ENCODE data around the gene STAC3. TPM values are rescaled to one million over a fixed set of nuclear protein-coding genes. Genes with fewer than 3 reads are reported as not detected.

The STAC3 gene
- total RNA-seq, 3 donors from 2014 or later (not counting 1 experiment from before 2014, with no cell fraction given): 2.4 to 4.1 (median 3.8) TPM

DNA sequence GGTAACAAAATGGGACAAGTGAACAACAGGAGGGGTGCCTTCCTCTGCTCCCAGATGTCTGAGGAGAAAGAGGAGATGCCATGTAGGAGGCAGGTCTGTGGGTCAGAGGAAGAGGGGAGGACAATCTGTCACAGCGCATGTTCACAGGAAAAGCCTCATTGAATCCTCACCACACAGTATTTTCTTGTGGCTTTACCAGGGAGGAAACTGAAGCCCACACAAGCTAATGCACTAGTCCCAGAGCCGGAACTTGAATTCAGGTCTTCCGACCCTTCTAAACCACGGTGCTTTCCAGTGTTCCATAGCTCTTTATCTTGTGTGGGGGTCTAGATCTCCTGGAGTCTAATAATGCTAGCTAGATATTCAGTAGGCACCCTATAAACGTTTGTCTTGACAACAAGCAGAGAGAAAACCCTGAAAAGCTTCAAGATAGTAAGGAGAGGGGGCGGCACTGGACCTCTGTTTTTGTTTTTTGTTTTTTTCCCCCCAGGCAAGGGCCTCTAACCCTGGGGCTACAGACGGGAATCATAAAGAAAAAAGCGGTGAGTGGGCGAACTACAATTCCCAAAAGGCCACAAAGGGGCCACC lies 21.8 kb downstream of the STAC3 start:
- Mint-ChIP-seq H3K9me3 (no peaks in the 10 kb centered on the region), H3K4me3 (peak overlapping the region; percentile 96), H3K27ac (peak overlapping the region; percentile 89), H3K36me3 (peaks cover 3% of the 10 kb centered on the region), H3K27me3 (ENCODE audit: low read depth in 2 of 2) (peaks cover 18 to 23% of the 10 kb centered on the region in 2 donors), H3K4me1 (peaks cover 39 to 54% of the 10 kb centered on the region in 2 donors)
- intact Hi-C loops (cut with micrococcal nuclease): no loop called here
- TF ChIP-seq, protein P1, sequence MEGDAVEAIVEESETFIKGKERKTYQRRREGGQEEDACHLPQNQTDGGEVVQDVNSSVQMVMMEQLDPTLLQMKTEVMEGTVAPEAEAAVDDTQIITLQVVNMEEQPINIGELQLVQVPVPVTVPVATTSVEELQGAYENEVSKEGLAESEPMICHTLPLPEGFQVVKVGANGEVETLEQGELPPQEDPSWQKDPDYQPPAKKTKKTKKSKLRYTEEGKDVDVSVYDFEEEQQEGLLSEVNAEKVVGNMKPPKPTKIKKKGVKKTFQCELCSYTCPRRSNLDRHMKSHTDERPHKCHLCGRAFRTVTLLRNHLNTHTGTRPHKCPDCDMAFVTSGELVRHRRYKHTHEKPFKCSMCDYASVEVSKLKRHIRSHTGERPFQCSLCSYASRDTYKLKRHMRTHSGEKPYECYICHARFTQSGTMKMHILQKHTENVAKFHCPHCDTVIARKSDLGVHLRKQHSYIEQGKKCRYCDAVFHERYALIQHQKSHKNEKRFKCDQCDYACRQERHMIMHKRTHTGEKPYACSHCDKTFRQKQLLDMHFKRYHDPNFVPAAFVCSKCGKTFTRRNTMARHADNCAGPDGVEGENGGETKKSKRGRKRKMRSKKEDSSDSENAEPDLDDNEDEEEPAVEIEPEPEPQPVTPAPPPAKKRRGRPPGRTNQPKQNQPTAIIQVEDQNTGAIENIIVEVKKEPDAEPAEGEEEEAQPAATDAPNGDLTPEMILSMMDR (IDR thresholded peaks at IDR 0.05): no peak
- ATAC-seq: peak in 2 of 3 donors; percentile 17 to 24
- peak overlapping the region; percentile 75 for H3K27ac ChIP-seq (ENCODE audit: low read length)
- peaks cover 70% of the 10 kb centered on the region for H3K4me1 ChIP-seq (ENCODE audit: control insufficient read depth, insufficient read depth, low read length)
- H3K36me3 ChIP-seq (ENCODE audit: control insufficient read depth, insufficient read depth, low read length): peaks cover 27% of the 10 kb centered on the region
- H3K4me3 ChIP-seq (ENCODE audit: low read length): peak overlapping the region; percentile 90
- peak in 1 of 2 donors; percentile 68 for DNase-seq
- H3K27me3 ChIP-seq (ENCODE audit: control insufficient read depth, insufficient read depth, low read length): peaks cover 33% of the 10 kb centered on the region
- 2% methylated on average over 9 of the region's 9 CpGs for WGBS (ENCODE audit: insufficient coverage)
- H3K9me3 ChIP-seq (ENCODE audit: control insufficient read depth, insufficient read depth, low read length): no peaks in the 10 kb centered on the region

DNA sequence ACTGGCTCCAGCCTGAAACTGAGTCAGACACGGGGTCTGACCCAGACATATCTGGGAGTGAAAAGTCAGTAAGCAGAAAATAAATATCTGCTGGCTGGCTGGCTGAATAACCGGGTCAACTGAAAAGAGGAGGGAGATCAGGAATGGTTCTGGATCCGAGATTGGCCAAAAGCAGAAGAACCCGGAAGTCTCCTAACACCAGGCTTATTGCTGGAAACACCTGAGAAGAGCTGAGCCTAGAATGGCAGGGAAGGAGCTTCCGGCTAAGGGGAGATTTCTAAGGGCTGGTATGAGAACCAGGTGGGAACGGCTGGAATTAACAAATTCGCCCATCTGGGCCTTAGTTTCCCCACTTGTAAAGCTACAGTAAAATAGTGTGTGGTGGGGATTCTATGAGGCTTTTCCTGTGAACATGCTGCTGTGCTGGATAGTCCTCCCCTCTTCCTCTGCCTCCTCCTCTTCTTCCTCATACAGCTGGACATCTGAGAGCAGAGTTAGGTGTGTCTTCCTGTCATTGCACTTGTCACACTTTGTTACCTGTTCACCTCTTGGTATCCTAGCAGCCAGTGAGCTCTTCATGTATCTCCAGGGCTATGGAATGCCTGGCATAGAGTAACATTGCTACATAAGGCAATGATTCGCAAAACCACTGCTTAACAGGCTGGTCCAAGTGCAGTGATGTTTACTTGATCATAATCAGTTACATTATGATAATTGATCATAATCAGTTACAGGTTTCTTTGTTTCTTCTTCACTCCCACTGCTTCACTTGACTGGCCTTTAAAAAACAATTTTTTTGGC lies 23.5 kb downstream of the STAC3 start:
- Mint-ChIP-seq H3K9me3 (no peaks in the 10 kb centered on the region), H3K27ac (no peak overlapping the region), H3K4me3 (peak overlapping the region; percentile 52), H3K36me3 (no peaks in the 10 kb centered on the region), H3K27me3 (ENCODE audit: low read depth in 2 of 2) (peaks cover 28 to 39% of the 10 kb centered on the region in 2 donors), H3K4me1 (peaks cover 55 to 70% of the 10 kb centered on the region in 2 donors)
- no peak overlapping the region for H3K4me3 ChIP-seq (ENCODE audit: low read length)
- no peak for DNase-seq
- TF ChIP-seq, protein P1 (IDR thresholded peaks at IDR 0.05): no peak
- no peak overlapping the region for H3K27ac ChIP-seq (ENCODE audit: low read length)
- H3K27me3 ChIP-seq (ENCODE audit: control insufficient read depth, insufficient read depth, low read length): peaks cover 37% of the 10 kb centered on the region
- peaks cover 80% of the 10 kb centered on the region for H3K4me1 ChIP-seq (ENCODE audit: control insufficient read depth, insufficient read depth, low read length)
- peaks cover 11% of the 10 kb centered on the region for H3K36me3 ChIP-seq (ENCODE audit: control insufficient read depth, insufficient read depth, low read length)
- intact Hi-C loops (cut with micrococcal nuclease): no loop called here
- no peak for ATAC-seq
- no peaks in the 10 kb centered on the region for H3K9me3 ChIP-seq (ENCODE audit: control insufficient read depth, insufficient read depth, low read length)
- WGBS (ENCODE audit: insufficient coverage): 40% methylated on average over 8 of the region's 8 CpGs

DNA sequence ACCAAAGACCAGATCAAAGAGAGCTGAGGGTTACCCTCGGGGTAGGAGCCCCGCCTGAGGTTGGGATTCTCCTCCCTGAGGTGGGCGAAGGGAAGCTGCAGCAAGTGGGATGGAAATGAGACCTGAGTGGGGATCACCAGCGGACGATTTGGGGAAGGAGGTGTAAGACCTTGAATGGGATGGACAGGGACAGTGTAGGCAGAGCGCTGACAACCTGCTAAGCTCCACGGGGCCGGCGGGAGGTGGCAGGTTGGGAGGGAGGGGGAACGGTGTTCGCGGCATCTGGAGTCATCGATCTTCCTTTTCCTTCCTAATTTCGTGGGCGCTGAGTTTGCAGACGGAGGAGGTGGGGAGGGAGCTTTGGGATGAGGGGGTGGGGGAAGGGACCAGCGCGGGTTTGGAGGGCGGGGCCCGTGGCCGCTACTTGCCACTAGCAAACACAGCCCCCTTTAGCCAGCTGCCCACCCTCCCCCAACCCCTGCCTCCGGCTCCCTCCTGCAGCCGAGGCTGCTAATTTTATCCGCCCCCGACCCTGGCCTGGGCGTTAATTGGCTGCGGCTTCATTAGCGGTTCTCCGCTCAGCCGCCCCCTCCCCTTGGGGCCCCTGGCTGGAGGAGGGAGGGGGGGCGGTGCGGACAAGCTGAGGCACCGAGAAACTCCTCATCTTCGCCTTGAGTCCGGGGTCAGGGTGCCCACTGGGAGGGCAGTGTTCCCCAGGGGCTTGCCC lies 24.2 kb downstream of the STAC3 start:
- Mint-ChIP-seq H3K4me1 (peaks cover 61 to 77% of the 10 kb centered on the region in 2 donors), H3K27me3 (ENCODE audit: low read depth in 2 of 2) (peaks cover 32 to 47% of the 10 kb centered on the region in 2 donors), H3K36me3 (no peaks in the 10 kb centered on the region), H3K4me3 (peak overlapping the region; percentile 54), H3K27ac (peak overlapping the region in 1 of 2 donors; percentile 6), H3K9me3 (no peaks in the 10 kb centered on the region)
- TF ChIP-seq, protein P1 (IDR thresholded peaks at IDR 0.05): no peak
- no peak overlapping the region for H3K4me3 ChIP-seq (ENCODE audit: low read length)
- H3K4me1 ChIP-seq (ENCODE audit: control insufficient read depth, insufficient read depth, low read length): peaks cover 88% of the 10 kb centered on the region
- intact Hi-C loops (cut with micrococcal nuclease): no loop called here
- 6% methylated on average over 27 of the region's 35 CpGs for WGBS (ENCODE audit: insufficient coverage)
- no peak for ATAC-seq
- peaks cover 45% of the 10 kb centered on the region for H3K27me3 ChIP-seq (ENCODE audit: control insufficient read depth, insufficient read depth, low read length)
- H3K27ac ChIP-seq (ENCODE audit: low read length): no peak overlapping the region
- no peaks in the 10 kb centered on the region for H3K9me3 ChIP-seq (ENCODE audit: control insufficient read depth, insufficient read depth, low read length)
- no peak for DNase-seq
- H3K36me3 ChIP-seq (ENCODE audit: control insufficient read depth, insufficient read depth, low read length): peaks cover 3% of the 10 kb centered on the region

Measured in natural killer cell (primary cell).